HepG2 (cell line): ENCODE measurements around the gene LAMA5. TPM values are rescaled to one million over a fixed set of nuclear protein-coding genes. Genes with fewer than 3 reads are reported as not detected.

Experiments used
- EP300 ChIP-seq, 3 experiments: sonication (generic) in 1 of 3; formaldehyde crosslinking in 1 of 3; IDR thresholded peaks; 2 replicates each; pipeline versions ENCODE4 v1.5.1 to v1.6.1; 2011 to 2020; ENCODE audit warnings: low read depth in 2 of 3, low read length in 2 of 3, borderline replicate concordance in 1 of 3, improper control_type of control experiment in 1 of 3, mild to moderate bottlenecking in 1 of 3, missing genetic modification reagents in 1 of 3, moderate library complexity in 1 of 3
- FOXK1 ChIP-seq: sonication (generic); formaldehyde crosslinking; IDR thresholded peaks from 2 replicates; pipeline ENCODE4 v1.4.0; 2020; ENCODE audit warnings: low read depth, missing genetic modification reagents, borderline replicate concordance
- HOXA9 ChIP-seq: sonication (generic); formaldehyde crosslinking; IDR thresholded peaks from 2 replicates; pipeline ENCODE4 v1.8.1; 2022; ENCODE audit warnings: missing genetic modification reagents, mild to moderate bottlenecking, moderate library complexity, borderline replicate concordance
- MIER3 ChIP-seq: IDR thresholded peaks from 2 replicates; pipeline ENCODE4 v1.6.1; 2016; ENCODE audit warnings: missing compliant biosample characterization, borderline replicate concordance
- NFYC ChIP-seq: IDR thresholded peaks from 2 replicates; pipeline ENCODE4 v1.6.1; 2016; ENCODE audit warnings: missing genetic modification reagents, missing compliant biosample characterization
- PRMT3 ChIP-seq: sonication (generic); formaldehyde crosslinking; IDR thresholded peaks from 2 replicates; pipeline ENCODE4 v1.8.1; 2022; ENCODE audit warnings: low read depth, mild to moderate bottlenecking, moderate library complexity, missing genetic modification reagents, borderline replicate concordance
- ZNF329 ChIP-seq: sonication (generic); formaldehyde crosslinking; IDR thresholded peaks from 2 replicates; pipeline ENCODE4 v1.9.0; 2021; ENCODE audit warnings: low read depth, mild to moderate bottlenecking, missing genetic modification reagents
- ZNF614 ChIP-seq: IDR thresholded peaks from 2 replicates; pipeline ENCODE4 v1.6.1; 2018; ENCODE audit warnings: missing biosample characterization, missing genetic modification reagents, inconsistent platforms, borderline replicate concordance
- polyA plus RNA-seq, 8 experiments: library from polyadenylated mRNA; depleted of rRNA in 3 of 8; stranded (reverse) in 7 of 8; unstranded in 1 of 8; fragments of >200 nt; fragmentation: Illumina TruSeq in 4 of 8; extraction: Trizol in 4 of 8; gene quantifications; 2 replicates each; pipeline versions ENCODE4 v1.2.1 to v1.2.3, GENCODE V29; 2011 to 2016; ENCODE audit warnings: low read depth in 4 of 8, missing spikeins in 1 of 8, mixed read lengths in 1 of 8; ENCODE audit not compliant: insufficient read depth in 1 of 8
- total RNA-seq, 5 experiments: library from RNA; depleted of rRNA; stranded (reverse); fragments of >200 nt; fragmentation: Illumina TruSeq; extraction: Trizol; gene quantifications; 2 replicates each; pipeline ENCODE4 v1.2.3, GENCODE V29; 2016; ENCODE audit warnings: low read depth in 1 of 5
- TF ChIP-seq, protein P1 (sequence below): sonication (generic); formaldehyde crosslinking; conservative IDR thresholded peaks from 2 replicates; pipeline ENCODE4 v1.4.0; 2020; ENCODE audit warnings: missing genetic modification reagents
- TF ChIP-seq, protein P2 (sequence below), 2 experiments: fragments of 450-650 bp in 1 of 2; sonication (generic) in 1 of 2; formaldehyde crosslinking in 1 of 2; IDR thresholded peaks; 2 replicates each; pipeline versions ENCODE4 v1.6.1 to v1.8.0; 2016 to 2022; ENCODE audit warnings: antibody characterized with exemption in 1 of 2, mild to moderate bottlenecking in 1 of 2, missing genetic modification reagents in 1 of 2
- TF ChIP-seq, protein P3 (sequence below): sonication (generic); formaldehyde crosslinking; IDR thresholded peaks from 2 replicates; pipeline ENCODE4 v1.5.0; 2020; ENCODE audit warnings: mild to moderate bottlenecking, low read depth, missing genetic modification reagents, borderline replicate concordance

LAMA5 gene
- total and polyA plus RNA-seq, 2 of the 13 experiments (the other 11 are each of a cell fraction or from before 2014, with no cell fraction given) = 21.0 to 44.7 TPM

DNA sequence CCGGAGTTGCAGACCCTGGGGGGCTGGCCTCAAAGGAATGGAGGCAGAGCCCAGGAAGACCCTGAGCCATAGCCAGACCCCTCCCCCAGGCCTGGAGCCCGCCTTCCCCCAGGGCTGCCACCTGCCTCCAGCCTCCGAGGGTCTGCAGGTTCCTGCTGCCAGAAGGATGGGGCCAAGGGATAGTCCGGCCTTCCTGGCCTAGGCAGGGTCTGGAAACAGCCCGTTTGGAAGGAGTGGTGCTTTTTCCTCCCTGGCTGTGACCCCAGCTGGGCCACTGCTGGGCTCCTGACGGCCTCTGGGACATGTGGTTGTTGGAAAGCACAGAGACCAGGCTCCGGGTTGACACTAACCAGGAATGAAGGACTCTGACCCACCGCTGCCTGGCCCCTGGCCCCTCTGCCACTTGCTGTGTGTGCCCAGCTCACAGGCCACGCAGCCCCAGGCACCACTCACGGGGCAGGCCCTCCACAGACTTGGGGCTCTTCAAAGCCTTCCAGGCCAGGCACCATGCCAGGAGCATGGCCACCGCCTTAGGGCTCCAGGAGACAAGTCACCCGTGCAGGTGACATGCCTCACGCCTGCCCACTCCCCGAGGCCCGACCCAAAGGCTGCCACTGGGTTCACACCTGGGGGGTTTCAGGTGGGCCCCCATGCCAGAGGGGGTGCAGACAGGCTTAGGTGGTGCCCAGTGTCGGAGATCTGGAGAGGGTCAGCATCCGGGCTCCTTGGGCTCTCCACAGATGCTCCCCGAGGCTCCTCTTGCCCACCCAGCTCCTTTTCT lies 3.9 kb upstream of the LAMA5 start (continued):
- TF ChIP-seq EP300 (IDR thresholded peaks at IDR 0.05; ENCODE audit: low read depth in 2 of 2, low read length in 2 of 2) = peak in 1 of 2 experiments; percentile 17; a peak in 1 of 4 replicates
- peak; percentile 44; the same call in 1 of the 2 replicates for TF ChIP-seq EP300 (CRISPR knock-in tag; IDR thresholded peaks at IDR 0.05; ENCODE audit: borderline replicate concordance)
- TF ChIP-seq, protein P1, sequence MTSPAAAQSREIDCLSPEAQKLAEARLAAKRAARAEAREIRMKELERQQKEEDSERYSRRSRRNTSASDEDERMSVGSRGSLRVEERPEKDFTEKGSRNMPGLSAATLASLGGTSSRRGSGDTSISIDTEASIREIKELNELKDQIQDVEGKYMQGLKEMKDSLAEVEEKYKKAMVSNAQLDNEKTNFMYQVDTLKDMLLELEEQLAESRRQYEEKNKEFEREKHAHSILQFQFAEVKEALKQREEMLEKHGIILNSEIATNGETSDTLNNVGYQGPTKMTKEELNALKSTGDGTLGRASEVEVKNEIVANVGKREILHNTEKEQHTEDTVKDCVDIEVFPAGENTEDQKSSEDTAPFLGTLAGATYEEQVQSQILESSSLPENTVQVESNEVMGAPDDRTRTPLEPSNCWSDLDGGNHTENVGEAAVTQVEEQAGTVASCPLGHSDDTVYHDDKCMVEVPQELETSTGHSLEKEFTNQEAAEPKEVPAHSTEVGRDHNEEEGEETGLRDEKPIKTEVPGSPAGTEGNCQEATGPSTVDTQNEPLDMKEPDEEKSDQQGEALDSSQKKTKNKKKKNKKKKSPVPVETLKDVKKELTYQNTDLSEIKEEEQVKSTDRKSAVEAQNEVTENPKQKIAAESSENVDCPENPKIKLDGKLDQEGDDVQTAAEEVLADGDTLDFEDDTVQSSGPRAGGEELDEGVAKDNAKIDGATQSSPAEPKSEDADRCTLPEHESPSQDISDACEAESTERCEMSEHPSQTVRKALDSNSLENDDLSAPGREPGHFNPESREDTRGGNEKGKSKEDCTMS = 0 out of 2 replicates have a peak, but pooled peaks have one; percentile 41
- TF ChIP-seq MIER3 (CRISPR knock-in tag) = peak; percentile 35; the same call in 1 of the 2 replicates
- peak; percentile 61; the same call in 1 of the 2 replicates for TF ChIP-seq ZNF329 (CRISPR knock-in tag)
- TF ChIP-seq FOXK1 (CRISPR knock-in tag) = peak; percentile 54; the same call in 1 of the 2 replicates
- TF ChIP-seq, protein P2, sequence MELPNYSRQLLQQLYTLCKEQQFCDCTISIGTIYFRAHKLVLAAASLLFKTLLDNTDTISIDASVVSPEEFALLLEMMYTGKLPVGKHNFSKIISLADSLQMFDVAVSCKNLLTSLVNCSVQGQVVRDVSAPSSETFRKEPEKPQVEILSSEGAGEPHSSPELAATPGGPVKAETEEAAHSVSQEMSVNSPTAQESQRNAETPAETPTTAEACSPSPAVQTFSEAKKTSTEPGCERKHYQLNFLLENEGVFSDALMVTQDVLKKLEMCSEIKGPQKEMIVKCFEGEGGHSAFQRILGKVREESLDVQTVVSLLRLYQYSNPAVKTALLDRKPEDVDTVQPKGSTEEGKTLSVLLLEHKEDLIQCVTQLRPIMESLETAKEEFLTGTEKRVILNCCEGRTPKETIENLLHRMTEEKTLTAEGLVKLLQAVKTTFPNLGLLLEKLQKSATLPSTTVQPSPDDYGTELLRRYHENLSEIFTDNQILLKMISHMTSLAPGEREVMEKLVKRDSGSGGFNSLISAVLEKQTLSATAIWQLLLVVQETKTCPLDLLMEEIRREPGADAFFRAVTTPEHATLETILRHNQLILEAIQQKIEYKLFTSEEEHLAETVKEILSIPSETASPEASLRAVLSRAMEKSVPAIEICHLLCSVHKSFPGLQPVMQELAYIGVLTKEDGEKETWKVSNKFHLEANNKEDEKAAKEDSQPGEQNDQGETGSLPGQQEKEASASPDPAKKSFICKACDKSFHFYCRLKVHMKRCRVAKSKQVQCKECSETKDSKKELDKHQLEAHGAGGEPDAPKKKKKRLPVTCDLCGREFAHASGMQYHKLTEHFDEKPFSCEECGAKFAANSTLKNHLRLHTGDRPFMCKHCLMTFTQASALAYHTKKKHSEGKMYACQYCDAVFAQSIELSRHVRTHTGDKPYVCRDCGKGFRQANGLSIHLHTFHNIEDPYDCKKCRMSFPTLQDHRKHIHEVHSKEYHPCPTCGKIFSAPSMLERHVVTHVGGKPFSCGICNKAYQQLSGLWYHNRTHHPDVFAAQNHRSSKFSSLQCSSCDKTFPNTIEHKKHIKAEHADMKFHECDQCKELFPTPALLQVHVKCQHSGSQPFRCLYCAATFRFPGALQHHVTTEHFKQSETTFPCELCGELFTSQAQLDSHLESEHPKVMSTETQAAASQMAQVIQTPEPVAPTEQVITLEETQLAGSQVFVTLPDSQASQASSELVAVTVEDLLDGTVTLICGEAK (IDR thresholded peaks at IDR 0.05) = no peak
- TF ChIP-seq, protein P2 (CRISPR knock-in tag; IDR thresholded peaks at IDR 0.05) = peak; percentile 85; the same call in 1 of the 2 replicates
- no peak for TF ChIP-seq PRMT3 (CRISPR knock-in tag)
- TF ChIP-seq HOXA9 = no peak
- TF ChIP-seq, protein P3, sequence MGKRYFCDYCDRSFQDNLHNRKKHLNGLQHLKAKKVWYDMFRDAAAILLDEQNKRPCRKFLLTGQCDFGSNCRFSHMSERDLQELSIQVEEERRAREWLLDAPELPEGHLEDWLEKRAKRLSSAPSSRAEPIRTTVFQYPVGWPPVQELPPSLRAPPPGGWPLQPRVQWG (CRISPR knock-in tag) = no peak
- no peak for TF ChIP-seq NFYC
- TF ChIP-seq ZNF614 (CRISPR knock-in tag) = no peak
